ENCODE measurements around the gene USP24.

Gene USP24

GRCh38 chr1:55164906-55165305, 50.3 kb downstream of the USP24 start:
- DNase-seq (ENCODE audit: low read depth) = no peak

DNA sequence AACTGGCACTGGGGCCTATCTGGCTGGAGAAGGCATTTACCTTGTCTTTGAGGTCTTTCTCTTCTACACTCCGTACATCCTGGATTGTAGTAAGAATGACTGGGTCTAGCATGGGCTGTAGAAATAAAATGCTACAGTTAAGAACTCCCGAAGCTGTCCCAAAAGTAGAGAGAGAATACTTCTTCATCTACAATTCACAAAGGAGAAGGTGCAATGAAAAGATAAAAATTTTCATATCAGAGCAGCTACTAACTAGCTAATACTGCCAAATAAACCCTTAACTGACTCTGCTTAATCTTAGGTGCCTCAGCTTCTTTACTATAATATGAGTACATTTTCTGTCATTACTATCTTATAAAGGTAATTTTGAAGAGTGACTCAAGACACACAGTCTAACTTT, 55.6 kb downstream of the USP24 start:
- no peak for DNase-seq (ENCODE audit: low read depth)

GRCh38 chr1:55156608-55157007, 58.6 kb downstream of the USP24 start:
- no peak for DNase-seq (ENCODE audit: low read depth)

- DNase-seq (ENCODE audit: low read depth) = no peak
Measured at GRCh38 chr1:55156093-55156492, 59.1 kb downstream of the USP24 start.

- no peak for DNase-seq (ENCODE audit: low read depth)
Measured at GRCh38 chr1:55155522-55155921, 59.6 kb downstream of the USP24 start.

DNA sequence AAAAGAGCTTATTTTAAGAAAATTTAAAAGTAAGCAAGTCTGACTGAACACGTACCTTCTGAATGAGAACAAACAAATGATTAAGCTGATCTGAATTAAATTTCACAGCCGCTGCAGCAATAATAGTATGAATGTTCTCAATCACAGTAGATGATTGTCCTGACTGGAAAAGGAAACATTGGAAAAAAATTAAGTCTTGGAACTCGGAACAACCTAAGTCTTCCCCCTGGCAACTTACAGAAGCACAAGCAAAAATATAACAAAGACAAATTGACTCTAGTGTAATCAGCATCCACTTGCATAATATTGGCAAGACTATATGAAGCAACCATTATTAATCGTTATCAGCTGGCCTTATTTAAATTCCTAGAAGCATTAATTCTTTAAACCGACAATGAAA, 60.5 kb downstream of the USP24 start:
- no peak for DNase-seq (ENCODE audit: low read depth)

DNA sequence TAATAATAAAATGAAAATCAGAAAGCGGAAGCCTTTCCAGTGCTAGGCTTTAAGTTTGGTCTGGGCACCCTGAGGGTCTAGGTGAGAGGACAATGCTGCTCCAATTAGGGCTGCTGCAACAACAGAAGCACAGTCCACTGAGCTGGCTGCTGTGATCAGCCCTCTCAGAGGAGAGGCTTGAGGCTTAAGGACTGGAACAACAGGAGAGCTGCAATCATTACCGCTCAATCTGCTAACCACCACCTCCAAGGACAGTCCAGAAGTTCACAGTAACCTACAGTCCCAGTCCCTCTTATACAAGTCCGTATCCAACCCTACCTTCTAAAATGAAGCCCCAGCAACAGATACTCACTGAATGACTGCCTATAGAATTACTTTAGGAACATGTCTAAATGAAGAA, 62.1 kb downstream of the USP24 start:
- no peak for DNase-seq (ENCODE audit: low read depth)

- DNase-seq (ENCODE audit: low read depth) = no peak
Measured at GRCh38 chr1:55150880-55151588, 64.1 kb downstream of the USP24 start.

DNA sequence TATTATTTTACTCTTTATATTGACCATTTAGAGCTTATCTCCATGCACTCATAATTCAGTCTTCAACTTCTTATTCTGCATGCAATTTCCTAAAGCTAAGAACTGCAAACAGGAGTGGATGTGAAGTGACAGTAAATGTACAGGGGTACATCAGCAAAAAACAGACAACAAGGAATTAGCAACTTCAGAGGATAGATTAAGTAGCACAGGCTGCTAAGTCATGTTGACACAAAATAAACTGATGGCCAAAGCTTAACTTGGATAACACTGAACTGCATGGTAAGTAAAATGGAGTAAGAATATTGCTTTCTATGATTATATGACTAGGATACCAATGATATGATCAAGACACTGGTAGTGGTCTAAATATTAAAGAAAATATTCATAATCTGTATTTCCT, 66.5 kb downstream of the USP24 start:
- DNase-seq (ENCODE audit: low read depth) = no peak

GRCh38 chr1:55147524-55147923, 67.6 kb downstream of the USP24 start:
- no peak for DNase-seq (ENCODE audit: low read depth)

DNA sequence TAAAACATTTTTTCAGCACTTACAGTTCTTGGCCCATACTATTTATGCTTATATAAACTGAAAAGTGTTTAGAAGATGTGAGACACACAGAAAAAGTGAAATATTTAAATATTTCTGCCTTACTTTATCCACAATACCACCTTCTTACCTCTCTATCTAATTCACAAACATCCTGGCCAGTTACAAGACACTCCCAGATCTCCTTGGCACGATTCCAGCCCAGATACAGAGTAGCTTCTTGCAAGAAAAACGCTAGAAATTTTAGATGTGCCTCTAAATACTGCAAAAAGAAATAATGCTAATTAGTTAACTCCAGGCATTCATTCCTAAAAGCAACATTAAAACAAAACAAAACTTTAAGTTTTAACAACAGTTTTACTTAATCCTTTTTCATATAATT, 68.4 kb downstream of the USP24 start:
- no peak for DNase-seq (ENCODE audit: low read depth)

DNA sequence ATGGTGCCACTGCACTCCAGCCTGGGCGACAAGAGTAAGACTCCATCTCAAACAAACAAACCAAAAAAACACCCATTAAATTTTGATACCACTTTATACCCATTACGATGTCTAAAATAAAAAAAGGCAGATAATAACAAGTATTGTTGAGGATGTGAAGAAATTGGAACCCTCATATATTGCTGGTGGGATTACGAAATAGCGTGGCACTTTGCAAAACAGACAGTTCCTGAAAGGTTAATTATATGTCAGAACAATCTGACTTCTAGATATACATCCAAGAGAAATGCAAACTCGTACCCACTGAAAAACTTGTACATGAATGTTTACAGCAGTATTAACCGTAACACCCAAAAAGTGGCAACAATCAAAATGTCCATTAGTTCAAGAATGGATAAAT, 70.3 kb downstream of the USP24 start:
- no peak for DNase-seq (ENCODE audit: low read depth)

DNA sequence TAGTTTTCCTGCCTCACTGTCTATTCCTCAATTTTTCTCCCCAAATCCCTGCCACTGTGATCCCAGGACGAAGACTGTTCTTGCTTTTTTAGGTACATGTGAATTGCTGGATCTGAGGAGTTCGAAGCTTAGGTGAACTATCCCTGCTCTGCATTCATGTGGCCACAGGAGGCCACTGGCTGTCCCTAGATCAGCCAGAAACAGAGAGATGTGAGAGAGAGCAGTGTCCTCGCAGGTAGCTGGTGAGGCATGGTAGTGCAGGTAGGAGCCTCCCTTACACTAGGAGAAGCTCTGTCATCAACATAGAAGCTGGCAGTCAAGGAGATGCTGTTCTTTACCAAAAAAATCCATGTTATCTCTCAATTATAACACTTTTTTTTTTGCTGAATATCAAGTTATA, 71.5 kb downstream of the USP24 start:
- no peak for DNase-seq (ENCODE audit: low read depth)

DNA sequence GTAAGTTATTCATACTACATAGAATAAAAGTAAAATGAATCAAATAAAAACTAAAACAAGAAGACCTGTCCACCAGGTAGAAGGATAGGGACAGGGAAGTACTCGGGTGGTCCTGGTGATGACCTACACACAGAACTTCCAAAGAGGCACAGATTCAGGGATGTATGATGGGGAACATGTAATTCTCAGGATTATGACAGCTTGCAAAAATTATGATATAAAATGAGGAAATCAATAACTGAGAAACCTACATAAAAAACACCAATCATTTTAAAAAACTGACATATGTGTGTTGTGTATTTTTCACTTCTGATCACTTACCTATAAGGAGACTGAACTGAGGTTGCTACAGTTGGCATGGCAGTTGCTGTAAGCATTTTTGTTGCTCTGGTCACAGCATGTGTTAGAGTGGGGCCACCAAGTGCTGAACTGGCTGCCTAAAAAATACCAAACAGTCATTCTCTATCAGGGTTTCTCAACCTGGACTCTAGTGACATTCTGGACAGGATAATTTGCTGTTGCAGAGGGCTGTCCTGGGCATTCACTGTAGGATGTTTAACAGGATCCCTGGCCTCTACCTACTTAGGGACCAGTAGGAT, 73.8 kb downstream of the USP24 start:
- DNase-seq (ENCODE audit: low read depth) = no peak

- DNase-seq (ENCODE audit: low read depth) = peak; percentile 30
Measured at GRCh38 chr1:55140546-55140983, 74.6 kb downstream of the USP24 start.

DNA sequence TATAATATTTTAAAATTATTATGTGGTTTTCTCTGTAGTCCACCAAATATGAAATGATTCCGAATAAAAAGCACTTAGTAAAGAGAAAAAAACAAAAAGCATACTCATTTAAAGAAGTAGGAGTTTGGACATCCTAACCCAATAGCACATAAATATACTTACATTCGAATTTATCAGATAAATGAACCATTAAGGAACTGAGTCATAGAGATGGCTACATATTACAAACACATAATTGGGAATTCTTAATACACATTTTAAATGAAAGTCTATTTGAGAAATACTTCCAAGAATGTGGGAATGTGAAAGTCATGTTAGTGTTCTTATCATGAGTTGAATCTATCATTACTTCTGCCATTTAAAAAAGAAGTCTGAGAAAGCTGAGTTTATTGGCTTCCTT, 75.0 kb downstream of the USP24 start:
- no peak for DNase-seq (ENCODE audit: low read depth)

- DNase-seq (ENCODE audit: low read depth) = no peak
Measured at GRCh38 chr1:55138823-55139222, 76.3 kb downstream of the USP24 start.

- no peak for DNase-seq (ENCODE audit: low read depth)
Measured at GRCh38 chr1:55134152-55134808, 80.9 kb downstream of the USP24 start.

GRCh38 chr1:55131801-55132200, 83.4 kb downstream of the USP24 start:
- DNase-seq (ENCODE audit: low read depth) = no peak

DNA sequence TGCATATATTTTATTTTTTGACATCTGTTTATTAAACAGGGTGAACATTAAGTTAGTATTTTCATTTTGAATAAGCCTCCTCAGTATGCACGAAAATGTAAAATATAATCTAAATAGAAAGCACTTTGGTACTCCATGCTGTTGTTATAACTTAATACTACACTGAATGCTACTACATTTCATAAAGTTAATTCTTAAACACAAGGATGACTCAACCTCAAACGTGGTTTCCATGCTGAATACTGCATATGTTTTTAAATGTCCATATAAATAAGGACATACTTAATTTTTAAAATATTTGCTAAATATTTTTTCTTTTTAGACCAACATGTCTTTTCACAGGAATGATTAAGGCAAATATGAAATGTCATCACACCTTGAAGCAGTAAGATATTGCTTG, 83.9 kb downstream of the USP24 start:
- no peak for DNase-seq (ENCODE audit: low read depth)

DNA sequence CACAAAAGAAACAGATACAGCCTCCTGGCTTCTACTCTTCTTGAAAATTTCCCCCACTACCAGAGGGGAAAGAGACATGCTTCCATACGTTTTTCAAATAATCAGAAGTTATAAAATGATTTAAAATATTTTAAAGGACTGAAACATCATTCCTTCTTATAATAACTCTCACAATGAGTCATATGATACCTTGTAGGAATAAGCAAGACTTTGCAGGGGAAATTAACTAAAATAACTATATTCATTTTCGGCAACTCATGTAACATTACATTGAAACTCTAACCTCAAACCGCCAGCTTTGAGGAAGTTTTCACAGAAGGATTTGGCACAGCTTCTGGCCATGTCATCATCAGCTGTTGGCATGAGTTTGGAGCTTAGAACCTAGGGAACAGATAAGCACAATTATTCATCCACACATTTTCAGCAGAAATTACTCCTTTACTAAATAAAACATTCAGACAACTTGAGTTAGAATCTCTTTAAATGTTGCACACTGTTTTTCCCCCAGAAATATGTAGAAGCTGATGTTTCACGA, 85.9 kb downstream of the USP24 start:
- DNase-seq (ENCODE audit: low read depth) = no peak

DNA sequence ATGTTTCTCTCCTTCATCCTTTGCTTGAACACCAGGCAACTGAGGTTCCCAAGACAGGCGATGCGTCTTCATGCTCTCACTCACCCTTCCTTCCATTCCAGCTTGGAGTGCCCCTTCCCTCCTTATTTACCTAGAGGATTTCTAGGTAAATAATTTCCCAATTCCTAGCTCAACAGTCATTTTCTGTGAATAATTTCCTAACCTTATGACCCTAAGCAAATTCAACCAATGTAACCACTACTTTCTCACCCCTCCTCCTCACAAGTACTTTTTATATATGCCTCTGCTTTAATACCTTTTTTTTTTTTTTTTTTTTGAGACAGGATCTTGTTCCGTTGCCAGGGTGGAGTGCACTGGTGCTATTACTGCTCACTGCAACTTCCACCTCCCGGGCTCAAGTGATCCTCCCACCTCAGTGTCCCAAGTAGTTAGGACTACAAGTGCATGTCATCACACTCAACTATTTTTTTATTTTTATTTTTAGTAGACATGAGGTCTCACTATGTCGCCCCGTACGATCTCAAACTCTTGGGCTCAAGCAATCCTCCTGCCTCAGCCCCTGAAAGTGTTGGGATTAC, 86.7 kb downstream of the USP24 start:
- no peak for DNase-seq (ENCODE audit: low read depth)

DNA sequence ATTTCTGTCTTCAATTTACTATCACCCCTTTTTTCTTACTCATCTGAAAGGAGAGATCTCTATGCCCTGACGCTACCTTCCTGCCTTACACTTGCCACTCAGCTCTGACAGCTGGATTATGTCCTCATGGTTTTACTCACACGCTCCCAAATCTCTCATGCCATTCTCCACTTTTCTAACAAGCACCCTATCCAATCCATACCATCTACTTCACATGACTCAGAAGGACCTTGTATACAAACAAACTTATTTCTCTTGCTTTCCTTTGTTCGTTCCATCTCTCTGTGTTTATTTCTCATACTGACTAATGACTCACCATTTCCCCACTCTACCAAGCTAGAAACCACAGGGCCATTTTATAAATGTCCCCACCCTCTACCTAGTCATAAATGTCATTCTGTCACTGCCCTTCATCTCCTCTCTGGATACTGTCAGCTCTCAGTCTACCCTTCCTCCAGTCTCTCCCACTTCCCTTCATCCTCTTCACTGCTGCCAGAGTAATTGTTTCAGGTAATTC, 87.3 kb downstream of the USP24 start:
- no peak for DNase-seq (ENCODE audit: low read depth)
